ENCODE data around the gene DHRS11. TPM values are rescaled to one million over a fixed set of nuclear protein-coding genes. Genes with fewer than 3 reads are reported as not detected.

Gene DHRS11
- total RNA-seq, 1 experiment from 2014 or later, result 38.0 TPM

- H3K27ac Mint-ChIP-seq, result no peak overlapping the region; the same call in 1 of the 2 replicates
- ChIA-PET CTCF (interaction anchor here (1.5 to 3.0 kb wide), 2 partner anchors 8 to 59 kb away, joined by 3 to 58 read pairs; partner anchors contain the start of genes MRM1, MYO19 and PIGW), POLR2A (interaction anchor here (1.8 kb wide), 1 partner anchor 8 kb away, joined by 22 read pairs; the partner anchor contains the start of gene MRM1)
- H3K4me1 Mint-ChIP-seq, result peaks cover 27% of the 10 kb centered on the region
- H3K36me3 Mint-ChIP-seq, result peaks cover 15% of the 10 kb centered on the region
- H3K4me3 Mint-ChIP-seq, result peak overlapping the region; percentile 84
- DNase-seq (ENCODE audit: low spot score) (no peak), ATAC-seq (no peak)
- TF ChIP-seq ZNF512 (CRISPR knock-in tag; IDR thresholded peaks at IDR 0.05; ENCODE audit: borderline replicate concordance), result no peak
- TF ChIP-seq, protein P1, sequence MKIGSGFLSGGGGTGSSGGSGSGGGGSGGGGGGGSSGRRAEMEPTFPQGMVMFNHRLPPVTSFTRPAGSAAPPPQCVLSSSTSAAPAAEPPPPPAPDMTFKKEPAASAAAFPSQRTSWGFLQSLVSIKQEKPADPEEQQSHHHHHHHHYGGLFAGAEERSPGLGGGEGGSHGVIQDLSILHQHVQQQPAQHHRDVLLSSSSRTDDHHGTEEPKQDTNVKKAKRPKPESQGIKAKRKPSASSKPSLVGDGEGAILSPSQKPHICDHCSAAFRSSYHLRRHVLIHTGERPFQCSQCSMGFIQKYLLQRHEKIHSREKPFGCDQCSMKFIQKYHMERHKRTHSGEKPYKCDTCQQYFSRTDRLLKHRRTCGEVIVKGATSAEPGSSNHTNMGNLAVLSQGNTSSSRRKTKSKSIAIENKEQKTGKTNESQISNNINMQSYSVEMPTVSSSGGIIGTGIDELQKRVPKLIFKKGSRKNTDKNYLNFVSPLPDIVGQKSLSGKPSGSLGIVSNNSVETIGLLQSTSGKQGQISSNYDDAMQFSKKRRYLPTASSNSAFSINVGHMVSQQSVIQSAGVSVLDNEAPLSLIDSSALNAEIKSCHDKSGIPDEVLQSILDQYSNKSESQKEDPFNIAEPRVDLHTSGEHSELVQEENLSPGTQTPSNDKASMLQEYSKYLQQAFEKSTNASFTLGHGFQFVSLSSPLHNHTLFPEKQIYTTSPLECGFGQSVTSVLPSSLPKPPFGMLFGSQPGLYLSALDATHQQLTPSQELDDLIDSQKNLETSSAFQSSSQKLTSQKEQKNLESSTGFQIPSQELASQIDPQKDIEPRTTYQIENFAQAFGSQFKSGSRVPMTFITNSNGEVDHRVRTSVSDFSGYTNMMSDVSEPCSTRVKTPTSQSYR (CRISPR knock-in tag; IDR thresholded peaks at IDR 0.05), result no peak
- TF ChIP-seq SMAD3 (CRISPR knock-in tag; IDR thresholded peaks at IDR 0.05; ENCODE audit: borderline replicate concordance), result no peak
- TF ChIP-seq ZNF232 (CRISPR knock-in tag; IDR thresholded peaks at IDR 0.05), result no peak
- TF ChIP-seq, protein P2, sequence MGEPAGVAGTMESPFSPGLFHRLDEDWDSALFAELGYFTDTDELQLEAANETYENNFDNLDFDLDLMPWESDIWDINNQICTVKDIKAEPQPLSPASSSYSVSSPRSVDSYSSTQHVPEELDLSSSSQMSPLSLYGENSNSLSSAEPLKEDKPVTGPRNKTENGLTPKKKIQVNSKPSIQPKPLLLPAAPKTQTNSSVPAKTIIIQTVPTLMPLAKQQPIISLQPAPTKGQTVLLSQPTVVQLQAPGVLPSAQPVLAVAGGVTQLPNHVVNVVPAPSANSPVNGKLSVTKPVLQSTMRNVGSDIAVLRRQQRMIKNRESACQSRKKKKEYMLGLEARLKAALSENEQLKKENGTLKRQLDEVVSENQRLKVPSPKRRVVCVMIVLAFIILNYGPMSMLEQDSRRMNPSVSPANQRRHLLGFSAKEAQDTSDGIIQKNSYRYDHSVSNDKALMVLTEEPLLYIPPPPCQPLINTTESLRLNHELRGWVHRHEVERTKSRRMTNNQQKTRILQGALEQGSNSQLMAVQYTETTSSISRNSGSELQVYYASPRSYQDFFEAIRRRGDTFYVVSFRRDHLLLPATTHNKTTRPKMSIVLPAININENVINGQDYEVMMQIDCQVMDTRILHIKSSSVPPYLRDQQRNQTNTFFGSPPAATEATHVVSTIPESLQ (CRISPR knock-in tag; IDR thresholded peaks at IDR 0.05), result no peak
- TF ChIP-seq, protein P3, sequence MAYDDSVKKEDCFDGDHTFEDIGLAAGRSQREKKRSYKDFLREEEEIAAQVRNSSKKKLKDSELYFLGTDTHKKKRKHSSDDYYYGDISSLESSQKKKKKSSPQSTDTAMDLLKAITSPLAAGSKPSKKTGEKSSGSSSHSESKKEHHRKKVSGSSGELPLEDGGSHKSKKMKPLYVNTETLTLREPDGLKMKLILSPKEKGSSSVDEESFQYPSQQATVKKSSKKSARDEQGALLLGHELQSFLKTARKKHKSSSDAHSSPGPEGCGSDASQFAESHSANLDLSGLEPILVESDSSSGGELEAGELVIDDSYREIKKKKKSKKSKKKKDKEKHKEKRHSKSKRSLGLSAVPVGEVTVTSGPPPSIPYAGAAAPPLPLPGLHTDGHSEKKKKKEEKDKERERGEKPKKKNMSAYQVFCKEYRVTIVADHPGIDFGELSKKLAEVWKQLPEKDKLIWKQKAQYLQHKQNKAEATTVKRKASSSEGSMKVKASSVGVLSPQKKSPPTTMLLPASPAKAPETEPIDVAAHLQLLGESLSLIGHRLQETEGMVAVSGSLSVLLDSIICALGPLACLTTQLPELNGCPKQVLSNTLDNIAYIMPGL (CRISPR knock-in tag; IDR thresholded peaks at IDR 0.05), result no peak
- no peak for TF ChIP-seq ELF4 (CRISPR knock-in tag; IDR thresholded peaks at IDR 0.05; ENCODE audit: low read depth)
- TF ChIP-seq ETV6 (CRISPR knock-in tag; IDR thresholded peaks at IDR 0.05), result no peak
- TF ChIP-seq, protein P4, sequence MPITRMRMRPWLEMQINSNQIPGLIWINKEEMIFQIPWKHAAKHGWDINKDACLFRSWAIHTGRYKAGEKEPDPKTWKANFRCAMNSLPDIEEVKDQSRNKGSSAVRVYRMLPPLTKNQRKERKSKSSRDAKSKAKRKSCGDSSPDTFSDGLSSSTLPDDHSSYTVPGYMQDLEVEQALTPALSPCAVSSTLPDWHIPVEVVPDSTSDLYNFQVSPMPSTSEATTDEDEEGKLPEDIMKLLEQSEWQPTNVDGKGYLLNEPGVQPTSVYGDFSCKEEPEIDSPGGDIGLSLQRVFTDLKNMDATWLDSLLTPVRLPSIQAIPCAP (CRISPR knock-in tag; IDR thresholded peaks at IDR 0.05), result no peak
- TF ChIP-seq PRRX2 (CRISPR knock-in tag; IDR thresholded peaks at IDR 0.05), result no peak
- TF ChIP-seq NFYB (CRISPR knock-in tag; conservative IDR thresholded peaks at IDR 0.05; ENCODE audit: low read depth), result no peak
- TF ChIP-seq RELA (CRISPR knock-in tag; IDR thresholded peaks at IDR 0.05; ENCODE audit: borderline replicate concordance), result no peak
- H3K27me3 Mint-ChIP-seq (ENCODE audit: low read depth), result no peaks in the 10 kb centered on the region
- H3K9me3 Mint-ChIP-seq, result no peaks in the 10 kb centered on the region
Measured at GRCh38 chr17:36593656-36594316, 2.1 kb downstream of the DHRS11 start.

- ATAC-seq, result no peak
- Mint-ChIP-seq H3K9me3 (no peaks in the 10 kb centered on the region), H3K4me3 (no peak overlapping the region), H3K27ac (peak overlapping the region; percentile 78; the same call in 1 of the 2 replicates), H3K36me3 (peaks cover 11% of the 10 kb centered on the region), H3K27me3 (ENCODE audit: low read depth) (no peaks in the 10 kb centered on the region), H3K4me1 (peaks cover 28% of the 10 kb centered on the region)
- DNase-seq (ENCODE audit: low spot score), result no peak
- ChIA-PET CTCF (no interaction called here), POLR2A (no interaction called here)
- TF ChIP-seq ZNF671 (CRISPR knock-in tag; IDR thresholded peaks at IDR 0.05) (no peak), SP1 (CRISPR knock-in tag; conservative IDR thresholded peaks at IDR 0.05) (no peak), TEAD4 (CRISPR knock-in tag; IDR thresholded peaks at IDR 0.05) (no peak), ZNF317 (CRISPR knock-in tag; IDR thresholded peaks at IDR 0.05; ENCODE audit: borderline replicate concordance, low read depth) (no peak), NFYB (CRISPR knock-in tag; conservative IDR thresholded peaks at IDR 0.05; ENCODE audit: low read depth) (no peak), ZMAT4 (CRISPR knock-in tag; IDR thresholded peaks at IDR 0.05) (no peak)
- TF ChIP-seq, protein P5, sequence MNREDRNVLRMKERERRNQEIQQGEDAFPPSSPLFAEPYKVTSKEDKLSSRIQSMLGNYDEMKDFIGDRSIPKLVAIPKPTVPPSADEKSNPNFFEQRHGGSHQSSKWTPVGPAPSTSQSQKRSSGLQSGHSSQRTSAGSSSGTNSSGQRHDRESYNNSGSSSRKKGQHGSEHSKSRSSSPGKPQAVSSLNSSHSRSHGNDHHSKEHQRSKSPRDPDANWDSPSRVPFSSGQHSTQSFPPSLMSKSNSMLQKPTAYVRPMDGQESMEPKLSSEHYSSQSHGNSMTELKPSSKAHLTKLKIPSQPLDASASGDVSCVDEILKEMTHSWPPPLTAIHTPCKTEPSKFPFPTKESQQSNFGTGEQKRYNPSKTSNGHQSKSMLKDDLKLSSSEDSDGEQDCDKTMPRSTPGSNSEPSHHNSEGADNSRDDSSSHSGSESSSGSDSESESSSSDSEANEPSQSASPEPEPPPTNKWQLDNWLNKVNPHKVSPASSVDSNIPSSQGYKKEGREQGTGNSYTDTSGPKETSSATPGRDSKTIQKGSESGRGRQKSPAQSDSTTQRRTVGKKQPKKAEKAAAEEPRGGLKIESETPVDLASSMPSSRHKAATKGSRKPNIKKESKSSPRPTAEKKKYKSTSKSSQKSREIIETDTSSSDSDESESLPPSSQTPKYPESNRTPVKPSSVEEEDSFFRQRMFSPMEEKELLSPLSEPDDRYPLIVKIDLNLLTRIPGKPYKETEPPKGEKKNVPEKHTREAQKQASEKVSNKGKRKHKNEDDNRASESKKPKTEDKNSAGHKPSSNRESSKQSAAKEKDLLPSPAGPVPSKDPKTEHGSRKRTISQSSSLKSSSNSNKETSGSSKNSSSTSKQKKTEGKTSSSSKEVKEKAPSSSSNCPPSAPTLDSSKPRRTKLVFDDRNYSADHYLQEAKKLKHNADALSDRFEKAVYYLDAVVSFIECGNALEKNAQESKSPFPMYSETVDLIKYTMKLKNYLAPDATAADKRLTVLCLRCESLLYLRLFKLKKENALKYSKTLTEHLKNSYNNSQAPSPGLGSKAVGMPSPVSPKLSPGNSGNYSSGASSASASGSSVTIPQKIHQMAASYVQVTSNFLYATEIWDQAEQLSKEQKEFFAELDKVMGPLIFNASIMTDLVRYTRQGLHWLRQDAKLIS (CRISPR knock-in tag; IDR thresholded peaks at IDR 0.05; ENCODE audit: borderline replicate concordance), result no peak
Measured at GRCh38 chr17:36594626-36595401, 3.1 kb downstream of the DHRS11 start.

Data from WTC11 (cell line).